ENCODE results near the gene PLGLB2.
"Not testable (repeated sequence)": the region's sequence is repeated elsewhere in the genome, so short reads cannot be mapped to it uniquely, and the experiment has no call there.

- TF ChIP-seq KAT7 (CRISPR knock-in tag; IDR thresholded peaks at IDR 0.05; ENCODE audit: borderline replicate concordance); PREB (CRISPR knock-in tag; IDR thresholded peaks at IDR 0.05; ENCODE audit: borderline replicate concordance); ETV6 (CRISPR knock-in tag; IDR thresholded peaks at IDR 0.05): not testable (repeated sequence)
Observed at GRCh38 chr2:87747791-87748190, at the start of gene PLGLB2.
